ENCODE data around the gene ADAMTS2. TPM values are rescaled to one million over a fixed set of nuclear protein-coding genes. Genes with fewer than 3 reads are reported as not detected.

Gene ADAMTS2
- total and polyA plus RNA-seq, 2 of the 8 experiments (the other 6 are each of a cell fraction or from before 2014, with no cell fraction given), result 6.6 to 7.3 TPM

- TF ChIP-seq ZNF274 (IDR thresholded peaks at IDR 0.05; ENCODE audit: borderline replicate concordance, extremely low read depth, low read length) (no peak), ATF2 (IDR thresholded peaks at IDR 0.05; ENCODE audit: low read length) (no peak), CEBPB (IDR thresholded peaks at IDR 0.05; ENCODE audit: low read depth, low read length) (no peak), MAX (IDR thresholded peaks at IDR 0.05) (no peak), KDM5A (IDR thresholded peaks at IDR 0.05; ENCODE audit: low read length) (no peak), TBP (IDR thresholded peaks at IDR 0.05; ENCODE audit: low read depth, low read length) (no peak), CBX5 (IDR thresholded peaks at IDR 0.05; ENCODE audit: low read depth, low read length) (no peak), POLR2A (IDR thresholded peaks at IDR 0.05; ENCODE audit: control extremely low read depth in 1 of 2, low read depth in 2 of 2, low read length in 2 of 2) (no peak), TEAD4 (IDR thresholded peaks at IDR 0.05; ENCODE audit: low read depth, low read length) (no peak), SIN3A (conservative IDR thresholded peaks at IDR 0.05 in 1 of 2, IDR thresholded peaks at IDR 0.05 in 1 of 2; ENCODE audit: low read depth in 1 of 2, low read length in 2 of 2) (no peak), NANOG (IDR thresholded peaks at IDR 0.05; ENCODE audit: insufficient read depth, low read depth, low read length, poor library complexity, severe bottlenecking) (no peak), EGR1 (IDR thresholded peaks at IDR 0.05; ENCODE audit: borderline replicate concordance, low read depth, low read length) (no peak)
Measured at GRCh38 chr5:179256328-179257175, 88.7 kb downstream of the ADAMTS2 start (continued).
